ENCODE data around the gene SLC25A10.

Gene SLC25A10

GRCh38 chr17:81712468-81713003 lies 452 bp downstream of the SLC25A10 start:
- no peak for TF ChIP-seq CTCF (IDR thresholded peaks at IDR 0.05; ENCODE audit: low read depth, low read length, missing control alignments)
- H3K4me3 ChIP-seq (ENCODE audit: low read depth, low read length), result peak overlapping the region; percentile 80
- no peak for DNase-seq (ENCODE audit: low read depth)

GRCh38 chr17:81713004-81713555 lies 996 bp downstream of the SLC25A10 start:
- peak overlapping the region; percentile 80 for H3K4me3 ChIP-seq (ENCODE audit: low read depth, low read length)
- no peak for TF ChIP-seq CTCF (IDR thresholded peaks at IDR 0.05; ENCODE audit: low read depth, low read length, missing control alignments)
- no peak for DNase-seq (ENCODE audit: low read depth)

GRCh38 chr17:81713556-81714411 lies 1.7 kb downstream of the SLC25A10 start:
- DNase-seq (ENCODE audit: low read depth), result no peak
- H3K4me3 ChIP-seq (ENCODE audit: low read depth, low read length), result peak overlapping the region; percentile 80; the same call in 1 of the 2 replicates
- TF ChIP-seq CTCF (IDR thresholded peaks at IDR 0.05; ENCODE audit: low read depth, low read length, missing control alignments), result no peak

- no peak for TF ChIP-seq CTCF (IDR thresholded peaks at IDR 0.05; ENCODE audit: low read depth, low read length, missing control alignments)
- no peak overlapping the region for H3K4me3 ChIP-seq (ENCODE audit: low read depth, low read length)
- no peak for DNase-seq (ENCODE audit: low read depth)
Observed at GRCh38 chr17:81714412-81715106, 2.5 kb downstream of the SLC25A10 start.

- DNase-seq (ENCODE audit: low read depth), result no peak
- TF ChIP-seq CTCF (IDR thresholded peaks at IDR 0.05; ENCODE audit: low read depth, low read length, missing control alignments), result no peak
- no peak overlapping the region for H3K4me3 ChIP-seq (ENCODE audit: low read depth, low read length)
Observed at GRCh38 chr17:81715107-81715871, 3.2 kb downstream of the SLC25A10 start.

GRCh38 chr17:81715872-81716673 lies 4.0 kb downstream of the SLC25A10 start:
- no peak for DNase-seq (ENCODE audit: low read depth)
- no peak overlapping the region for H3K4me3 ChIP-seq (ENCODE audit: low read depth, low read length)
- TF ChIP-seq CTCF (IDR thresholded peaks at IDR 0.05; ENCODE audit: low read depth, low read length, missing control alignments), result no peak
